Prostate gland (tissue), 2 donors: ENCODE results near the gene COL9A2.

Experiments
- CTCF ChIP-seq, 4 experiments: fragments of 200-600 bp in 2 of 4; fragments of 450-650 bp in 2 of 4; sonication (generic) in 2 of 4; IDR thresholded peaks; 1 replicate in 3 of 4; 2 replicates in 1 of 4; pipeline ENCODE4 v1.5.1; 2016 to 2019; ENCODE audit warnings: antibody characterized with exemption in 4 of 4, mild to moderate bottlenecking in 2 of 4, moderate library complexity in 2 of 4
- POLR2A ChIP-seq: fragments of 450-650 bp; IDR thresholded peaks from one replicate; pipeline ENCODE4 v1.6.1; 2016; ENCODE audit warnings: antibody characterized with exemption, mild to moderate bottlenecking

GRCh38 chr1:40302475-40302874 is 14.6 kb downstream of the COL9A2 start:
- TF ChIP-seq CTCF (IDR thresholded peaks at IDR 0.05): no peak
- TF ChIP-seq POLR2A: no peak
